HG03095 (cell line): ENCODE data around the gene NAA16.
"Not testable (repeated sequence)": the region's sequence is repeated elsewhere in the genome, so short reads cannot be mapped to it uniquely, and the experiment has no call there.

Source experiments
- ATAC-seq: cut with Tn5 transposase; IDR thresholded peaks from one replicate; pipeline ENCODE4 v1.9.1; 2021; ENCODE audit warnings: moderate library complexity; ENCODE audit not compliant: unreplicated experiment

The NAA16 gene

GRCh38 chr13:41310963-41311405 lies at the start of gene NAA16:
TSS of gene NAA16 (plus strand) at chr13:41311267. CDS start at chr13:41311529, 262 bp downstream.
- ATAC-seq: peak; percentile 69

GRCh38 chr13:41263261-41263971 lies 47.7 kb upstream of the NAA16 start, which contains the start of gene MTRF1:
TSS of gene MTRF1 (minus strand) at chr13:41263576. CDS start at chr13:41260907, 2,669 bp downstream.
- ATAC-seq: peak; percentile 91

- ATAC-seq: no peak
Observed at GRCh38 chr13:41267106-41267505, 44.0 kb upstream of the NAA16 start.

- no peak for ATAC-seq
Observed at GRCh38 chr13:41268764-41269163, 42.3 kb upstream of the NAA16 start.

GRCh38 chr13:41271456-41272285 lies 39.4 kb upstream of the NAA16 start:
- ATAC-seq: no peak

- ATAC-seq: no peak
Observed at GRCh38 chr13:41273831-41274441, 37.1 kb upstream of the NAA16 start.

- ATAC-seq: no peak
Observed at GRCh38 chr13:41274881-41275280, 36.2 kb upstream of the NAA16 start.

- ATAC-seq: no peak
Observed at GRCh38 chr13:41276824-41277223, 34.2 kb upstream of the NAA16 start.

GRCh38 chr13:41279156-41279555 lies 31.9 kb upstream of the NAA16 start:
- ATAC-seq: not testable (repeated sequence)

GRCh38 chr13:41282129-41282571 lies 28.9 kb upstream of the NAA16 start:
- ATAC-seq: no peak

GRCh38 chr13:41284512-41285288 lies 26.4 kb upstream of the NAA16 start:
- ATAC-seq: no peak

- no peak for ATAC-seq
Observed at GRCh38 chr13:41286370-41286769, 24.7 kb upstream of the NAA16 start.

GRCh38 chr13:41289463-41289881 lies 21.6 kb upstream of the NAA16 start:
- ATAC-seq: no peak

- ATAC-seq: no peak
Observed at GRCh38 chr13:41291246-41291645, 19.8 kb upstream of the NAA16 start.

- ATAC-seq: no peak
Observed at GRCh38 chr13:41293272-41293671, 17.8 kb upstream of the NAA16 start.

GRCh38 chr13:41294914-41295313 lies 16.2 kb upstream of the NAA16 start:
- no peak for ATAC-seq

GRCh38 chr13:41295973-41296372 lies 15.1 kb upstream of the NAA16 start:
- no peak for ATAC-seq

- no peak for ATAC-seq
Observed at GRCh38 chr13:41296879-41297646, 14.0 kb upstream of the NAA16 start.

- ATAC-seq: no peak
Observed at GRCh38 chr13:41299316-41300094, 11.6 kb upstream of the NAA16 start.
